K562 (cell line): ENCODE results near the gene C2orf92.

ENCODE experiments used
- CEBPB ChIP-seq: fragments of 450-650 bp; IDR thresholded peaks from 2 replicates; pipeline ENCODE4 v1.6.1; 2016; ENCODE audit warnings: missing genetic modification characterization, missing compliant biosample characterization
- EZH2 ChIP-seq: IDR thresholded peaks from 2 replicates; pipeline ENCODE4 v1.6.1; 2012; ENCODE audit warnings: low read depth, mild to moderate bottlenecking, inconsistent platforms, low read length, borderline replicate concordance
- POLR2AphosphoS5 ChIP-seq: IDR thresholded peaks from 2 replicates; pipeline ENCODE4 v1.6.1; 2011; ENCODE audit warnings: mild to moderate bottlenecking, low read depth, low read length, moderate library complexity; ENCODE audit not compliant: control insufficient read depth, insufficient read depth
- SNRNP70 ChIP-seq: fragments of 200-400 bp; formaldehyde crosslinking; optimal IDR thresholded peaks from 2 replicates; pipeline ENCODE3; 2017; ENCODE audit warnings: low read depth, low read length
- STAG1 ChIP-seq: sonication (generic); formaldehyde crosslinking; IDR thresholded peaks from 2 replicates; pipeline ENCODE4 v1.5.0; 2020; ENCODE audit warnings: missing genetic modification reagents, borderline replicate concordance
- TAF1 ChIP-seq: IDR thresholded peaks from 2 replicates; pipeline ENCODE4 v1.6.1; 2011; ENCODE audit warnings: mild to moderate bottlenecking, low read length, moderate library complexity; ENCODE audit not compliant: insufficient read depth, control insufficient read depth, severe bottlenecking; ENCODE audit errors: extremely low read depth
- TF ChIP-seq, protein P1 (sequence below): fragments of 450-650 bp; IDR thresholded peaks from 2 replicates; pipeline ENCODE4 v1.6.1; 2014; ENCODE audit warnings: low read depth, mild to moderate bottlenecking, moderate library complexity, borderline replicate concordance
- TF ChIP-seq, protein P2 (sequence below), 3 experiments: IDR thresholded peaks in 2 of 3; conservative IDR thresholded peaks in 1 of 3; 2 replicates each; pipeline ENCODE4 v1.5.1; 2011 to 2012; ENCODE audit warnings: low read length in 3 of 3, mild to moderate bottlenecking in 3 of 3, control low read depth in 2 of 3, improper control_type of control experiment in 1 of 3, inconsistent platforms in 1 of 3, low read depth in 1 of 3, mixed read lengths in 1 of 3, moderate library complexity in 1 of 3; ENCODE audit not compliant: insufficient read depth in 2 of 3
- TF ChIP-seq, protein P3 (sequence below): fragments of 250-450 bp; sonication (Bioruptor Pico); IDR thresholded peaks from 2 replicates; pipeline ENCODE4 v1.5.0; 2020; ENCODE audit warnings: mild to moderate bottlenecking, borderline replicate concordance

DNA sequence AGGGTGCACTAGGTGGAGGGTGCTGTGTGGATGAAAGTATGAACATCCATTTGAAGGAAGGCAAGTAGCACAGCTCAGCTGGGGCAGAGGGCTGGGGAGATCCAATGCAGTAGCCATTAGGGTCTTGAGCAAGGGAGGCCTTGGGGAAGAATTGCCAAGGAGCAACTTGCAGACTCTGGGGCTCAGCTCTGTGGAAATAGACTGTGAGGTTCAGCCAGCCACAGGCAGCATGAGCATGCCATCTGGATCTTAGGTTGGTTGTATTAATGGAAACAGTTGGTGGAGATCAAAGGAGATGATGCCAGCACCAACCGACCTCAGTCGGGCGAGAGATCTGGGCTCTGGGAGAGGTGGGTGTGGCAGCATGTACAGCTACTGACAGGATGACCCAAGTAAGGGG is 49.4 kb downstream of the C2orf92 start:
- no peak for TF ChIP-seq STAG1 (CRISPR knock-in tag)
- TF ChIP-seq, protein P1, sequence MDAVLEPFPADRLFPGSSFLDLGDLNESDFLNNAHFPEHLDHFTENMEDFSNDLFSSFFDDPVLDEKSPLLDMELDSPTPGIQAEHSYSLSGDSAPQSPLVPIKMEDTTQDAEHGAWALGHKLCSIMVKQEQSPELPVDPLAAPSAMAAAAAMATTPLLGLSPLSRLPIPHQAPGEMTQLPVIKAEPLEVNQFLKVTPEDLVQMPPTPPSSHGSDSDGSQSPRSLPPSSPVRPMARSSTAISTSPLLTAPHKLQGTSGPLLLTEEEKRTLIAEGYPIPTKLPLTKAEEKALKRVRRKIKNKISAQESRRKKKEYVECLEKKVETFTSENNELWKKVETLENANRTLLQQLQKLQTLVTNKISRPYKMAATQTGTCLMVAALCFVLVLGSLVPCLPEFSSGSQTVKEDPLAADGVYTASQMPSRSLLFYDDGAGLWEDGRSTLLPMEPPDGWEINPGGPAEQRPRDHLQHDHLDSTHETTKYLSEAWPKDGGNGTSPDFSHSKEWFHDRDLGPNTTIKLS, result no peak
- TF ChIP-seq, protein P2, sequence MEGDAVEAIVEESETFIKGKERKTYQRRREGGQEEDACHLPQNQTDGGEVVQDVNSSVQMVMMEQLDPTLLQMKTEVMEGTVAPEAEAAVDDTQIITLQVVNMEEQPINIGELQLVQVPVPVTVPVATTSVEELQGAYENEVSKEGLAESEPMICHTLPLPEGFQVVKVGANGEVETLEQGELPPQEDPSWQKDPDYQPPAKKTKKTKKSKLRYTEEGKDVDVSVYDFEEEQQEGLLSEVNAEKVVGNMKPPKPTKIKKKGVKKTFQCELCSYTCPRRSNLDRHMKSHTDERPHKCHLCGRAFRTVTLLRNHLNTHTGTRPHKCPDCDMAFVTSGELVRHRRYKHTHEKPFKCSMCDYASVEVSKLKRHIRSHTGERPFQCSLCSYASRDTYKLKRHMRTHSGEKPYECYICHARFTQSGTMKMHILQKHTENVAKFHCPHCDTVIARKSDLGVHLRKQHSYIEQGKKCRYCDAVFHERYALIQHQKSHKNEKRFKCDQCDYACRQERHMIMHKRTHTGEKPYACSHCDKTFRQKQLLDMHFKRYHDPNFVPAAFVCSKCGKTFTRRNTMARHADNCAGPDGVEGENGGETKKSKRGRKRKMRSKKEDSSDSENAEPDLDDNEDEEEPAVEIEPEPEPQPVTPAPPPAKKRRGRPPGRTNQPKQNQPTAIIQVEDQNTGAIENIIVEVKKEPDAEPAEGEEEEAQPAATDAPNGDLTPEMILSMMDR (IDR thresholded peaks at IDR 0.05 in 2 of 3, conservative IDR thresholded peaks at IDR 0.05 in 1 of 3; ENCODE audit: insufficient read depth in 2 of 3, low read depth in 1 of 3, low read length in 3 of 3), result no peak
- TF ChIP-seq EZH2, result no peak
- TF ChIP-seq TAF1, result no peak
- TF ChIP-seq POLR2AphosphoS5, result no peak
- no peak for TF ChIP-seq CEBPB (tag)
- no peak for TF ChIP-seq SNRNP70
- TF ChIP-seq, protein P3, sequence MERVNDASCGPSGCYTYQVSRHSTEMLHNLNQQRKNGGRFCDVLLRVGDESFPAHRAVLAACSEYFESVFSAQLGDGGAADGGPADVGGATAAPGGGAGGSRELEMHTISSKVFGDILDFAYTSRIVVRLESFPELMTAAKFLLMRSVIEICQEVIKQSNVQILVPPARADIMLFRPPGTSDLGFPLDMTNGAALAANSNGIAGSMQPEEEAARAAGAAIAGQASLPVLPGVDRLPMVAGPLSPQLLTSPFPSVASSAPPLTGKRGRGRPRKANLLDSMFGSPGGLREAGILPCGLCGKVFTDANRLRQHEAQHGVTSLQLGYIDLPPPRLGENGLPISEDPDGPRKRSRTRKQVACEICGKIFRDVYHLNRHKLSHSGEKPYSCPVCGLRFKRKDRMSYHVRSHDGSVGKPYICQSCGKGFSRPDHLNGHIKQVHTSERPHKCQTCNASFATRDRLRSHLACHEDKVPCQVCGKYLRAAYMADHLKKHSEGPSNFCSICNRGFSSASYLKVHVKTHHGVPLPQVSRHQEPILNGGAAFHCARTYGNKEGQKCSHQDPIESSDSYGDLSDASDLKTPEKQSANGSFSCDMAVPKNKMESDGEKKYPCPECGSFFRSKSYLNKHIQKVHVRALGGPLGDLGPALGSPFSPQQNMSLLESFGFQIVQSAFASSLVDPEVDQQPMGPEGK (CRISPR knock-in tag), result no peak
